HUES64 (cell line): Measurements from ENCODE around the gene GALNT14.

Experiments
- H3K27ac ChIP-seq: 2 replicates; pipeline ENCODE4 v1.7.0; 2013; ENCODE audit warnings: low read depth, low read length, inconsistent platforms
- H3K27me3 ChIP-seq: 2 replicates; pipeline ENCODE4 v1.6.1; 2013; ENCODE audit warnings: mild to moderate bottlenecking, low read length; ENCODE audit not compliant: insufficient read depth
- H3K36me3 ChIP-seq: 2 replicates; pipeline ENCODE4 v1.6.1; 2013; ENCODE audit warnings: mild to moderate bottlenecking, low read length; ENCODE audit not compliant: insufficient read depth
- H3K4me1 ChIP-seq: 2 replicates; pipeline ENCODE4 v1.6.1; 2013; ENCODE audit warnings: mild to moderate bottlenecking, low read length, moderate library complexity; ENCODE audit not compliant: insufficient read depth
- H3K4me3 ChIP-seq: 2 replicates; pipeline ENCODE4 v1.5.1; 2013; ENCODE audit warnings: mild to moderate bottlenecking, low read length, moderate library complexity
- H3K9ac ChIP-seq: 2 replicates; pipeline ENCODE4 v1.6.1; 2013; ENCODE audit warnings: mild to moderate bottlenecking, low read depth, low read length
- H3K9me3 ChIP-seq: 2 replicates; pipeline ENCODE4 v1.6.1; 2013; ENCODE audit warnings: low read depth, low read length; ENCODE audit not compliant: insufficient read depth
- WGBS: fragments of 150-250, 120-280 bp; methylation state at CpG from one replicate; pipeline ENCODE4 v1.1.7; 2013; ENCODE audit warnings: missing lambda C conversion rate; 5-methylcytosine and 5-hydroxymethylcytosine counted together

The GALNT14 gene

GRCh38 chr2:31069643-31070325 is 68.5 kb downstream of the GALNT14 start:
- H3K27me3 ChIP-seq = no peaks in the 10 kb centered on the region
- no peaks in the 10 kb centered on the region for H3K36me3 ChIP-seq
- no peaks in the 10 kb centered on the region for H3K4me1 ChIP-seq
- H3K27ac ChIP-seq = no peak overlapping the region
- no peaks in the 10 kb centered on the region for H3K9me3 ChIP-seq
- H3K9ac ChIP-seq = no peak overlapping the region
- no peak overlapping the region for H3K4me3 ChIP-seq
- WGBS = 91% methylated on average over 12 of the region's 12 CpGs

GRCh38 chr2:31067259-31067658 is 71.0 kb downstream of the GALNT14 start:
- no peaks in the 10 kb centered on the region for H3K36me3 ChIP-seq
- H3K9ac ChIP-seq = no peak overlapping the region
- no peak overlapping the region for H3K4me3 ChIP-seq
- no peak overlapping the region for H3K27ac ChIP-seq
- 86% methylated on average over 8 of the region's 8 CpGs for WGBS
- no peaks in the 10 kb centered on the region for H3K9me3 ChIP-seq
- no peaks in the 10 kb centered on the region for H3K4me1 ChIP-seq
- H3K27me3 ChIP-seq = no peaks in the 10 kb centered on the region

DNA sequence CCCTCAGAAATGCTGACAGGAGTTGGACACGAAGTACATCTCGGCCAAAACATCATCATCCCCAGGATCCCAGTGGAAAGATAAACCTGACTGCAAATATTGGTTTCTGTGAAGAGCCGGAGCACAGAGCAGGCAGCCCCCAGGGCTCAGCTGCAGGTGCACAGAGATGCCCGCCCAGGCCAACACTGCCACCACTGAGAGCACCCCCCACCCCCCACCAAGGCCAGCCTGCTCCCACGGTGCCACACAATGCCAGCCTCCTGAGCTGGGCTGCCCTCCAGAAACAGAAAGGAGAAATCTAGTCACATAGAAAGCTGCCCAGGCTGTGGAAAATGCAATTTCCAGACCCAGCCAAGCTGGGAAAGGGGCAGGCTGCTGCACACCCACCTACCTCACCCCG is 71.7 kb downstream of the GALNT14 start:
- H3K4me3 ChIP-seq = no peak overlapping the region
- H3K9ac ChIP-seq = no peak overlapping the region
- WGBS = 91% methylated on average over 6 of the region's 6 CpGs
- no peaks in the 10 kb centered on the region for H3K36me3 ChIP-seq
- no peaks in the 10 kb centered on the region for H3K4me1 ChIP-seq
- H3K27me3 ChIP-seq = no peaks in the 10 kb centered on the region
- no peaks in the 10 kb centered on the region for H3K9me3 ChIP-seq
- no peak overlapping the region for H3K27ac ChIP-seq

DNA sequence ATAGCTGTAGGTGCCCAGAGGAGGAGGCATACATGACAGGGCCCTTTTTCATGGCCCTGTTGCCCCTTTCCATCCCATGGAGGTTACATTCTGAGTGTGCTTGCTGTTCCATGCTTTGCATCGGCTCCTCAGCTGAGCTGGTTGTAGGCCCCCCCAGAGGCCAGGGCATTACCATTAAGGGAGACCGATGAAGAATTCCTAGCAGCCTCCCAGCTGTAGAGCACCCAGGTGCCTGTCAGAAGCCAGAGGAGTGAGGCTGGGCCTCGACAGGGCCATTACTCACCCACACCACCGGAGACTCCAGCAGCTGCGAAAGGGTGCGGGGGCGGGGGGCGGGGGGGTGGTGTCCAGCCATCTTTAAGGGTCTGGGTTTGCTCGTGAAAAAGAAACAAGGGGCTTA is 72.2 kb downstream of the GALNT14 start:
- no peak overlapping the region for H3K27ac ChIP-seq
- no peaks in the 10 kb centered on the region for H3K9me3 ChIP-seq
- H3K9ac ChIP-seq = no peak overlapping the region
- no peak overlapping the region for H3K4me3 ChIP-seq
- no peaks in the 10 kb centered on the region for H3K36me3 ChIP-seq
- no peaks in the 10 kb centered on the region for H3K27me3 ChIP-seq
- WGBS = 89% methylated on average over 9 of the region's 9 CpGs
- H3K4me1 ChIP-seq = no peaks in the 10 kb centered on the region

- no peak overlapping the region for H3K4me3 ChIP-seq
- no peaks in the 10 kb centered on the region for H3K36me3 ChIP-seq
- no peaks in the 10 kb centered on the region for H3K9me3 ChIP-seq
- no peaks in the 10 kb centered on the region for H3K4me1 ChIP-seq
- H3K27me3 ChIP-seq = no peaks in the 10 kb centered on the region
- H3K27ac ChIP-seq = no peak overlapping the region
- WGBS = 93% methylated on average over 5 of the region's 5 CpGs
- H3K9ac ChIP-seq = no peak overlapping the region
These were observed 72.9 kb downstream of the GALNT14 start for GRCh38 chr2:31065356-31065755.

GRCh38 chr2:31060397-31060796 is 77.8 kb downstream of the GALNT14 start:
- WGBS = 94% methylated on average over 6 of the region's 6 CpGs
- no peak overlapping the region for H3K9ac ChIP-seq
- no peaks in the 10 kb centered on the region for H3K36me3 ChIP-seq
- no peaks in the 10 kb centered on the region for H3K27me3 ChIP-seq
- H3K9me3 ChIP-seq = no peaks in the 10 kb centered on the region
- no peak overlapping the region for H3K4me3 ChIP-seq
- no peaks in the 10 kb centered on the region for H3K4me1 ChIP-seq
- no peak overlapping the region for H3K27ac ChIP-seq

- no peak overlapping the region for H3K9ac ChIP-seq
- H3K27ac ChIP-seq = no peak overlapping the region
- H3K9me3 ChIP-seq = no peaks in the 10 kb centered on the region
- no peaks in the 10 kb centered on the region for H3K4me1 ChIP-seq
- no peaks in the 10 kb centered on the region for H3K36me3 ChIP-seq
- WGBS = 93% methylated on average over 13 of the region's 13 CpGs
- no peaks in the 10 kb centered on the region for H3K27me3 ChIP-seq
- no peak overlapping the region for H3K4me3 ChIP-seq
These were observed 79.9 kb downstream of the GALNT14 start for GRCh38 chr2:31058096-31059035.

DNA sequence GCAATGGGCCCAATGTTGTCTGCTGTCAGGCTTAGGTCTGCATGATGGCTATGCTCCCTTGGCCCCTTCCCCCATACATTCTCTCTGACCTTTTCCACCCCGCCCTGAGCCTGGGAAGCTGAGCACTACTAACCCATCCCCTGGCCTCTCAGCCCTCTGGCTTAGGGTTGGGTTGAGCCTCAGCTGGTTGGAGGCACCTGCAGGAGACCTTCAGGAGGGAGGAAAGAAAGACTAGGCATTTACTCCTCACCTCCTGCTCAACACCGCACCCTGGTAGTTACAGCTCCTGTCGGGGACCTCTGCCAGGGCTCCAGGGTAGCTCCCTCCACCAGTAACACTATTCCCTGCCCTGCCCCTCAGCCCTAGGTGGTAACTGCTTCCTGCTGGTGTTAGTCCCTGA is 80.5 kb downstream of the GALNT14 start:
- 54% methylated on average over 3 of the region's 3 CpGs for WGBS
- Histone ChIP-seq H3K9ac (no peak overlapping the region), H3K4me1 (no peaks in the 10 kb centered on the region), H3K4me3 (no peak overlapping the region), H3K9me3 (no peaks in the 10 kb centered on the region), H3K27ac (no peak overlapping the region), H3K27me3 (no peaks in the 10 kb centered on the region), H3K36me3 (no peaks in the 10 kb centered on the region)

- no peaks in the 10 kb centered on the region for H3K36me3 ChIP-seq
- H3K27ac ChIP-seq = no peak overlapping the region
- H3K9me3 ChIP-seq = no peaks in the 10 kb centered on the region
- H3K9ac ChIP-seq = no peak overlapping the region
- H3K27me3 ChIP-seq = no peaks in the 10 kb centered on the region
- no peak overlapping the region for H3K4me3 ChIP-seq
- H3K4me1 ChIP-seq = no peaks in the 10 kb centered on the region
- 98% methylated on average over 5 of the region's 6 CpGs for WGBS
These were observed 82.3 kb downstream of the GALNT14 start for GRCh38 chr2:31055938-31056337.

DNA sequence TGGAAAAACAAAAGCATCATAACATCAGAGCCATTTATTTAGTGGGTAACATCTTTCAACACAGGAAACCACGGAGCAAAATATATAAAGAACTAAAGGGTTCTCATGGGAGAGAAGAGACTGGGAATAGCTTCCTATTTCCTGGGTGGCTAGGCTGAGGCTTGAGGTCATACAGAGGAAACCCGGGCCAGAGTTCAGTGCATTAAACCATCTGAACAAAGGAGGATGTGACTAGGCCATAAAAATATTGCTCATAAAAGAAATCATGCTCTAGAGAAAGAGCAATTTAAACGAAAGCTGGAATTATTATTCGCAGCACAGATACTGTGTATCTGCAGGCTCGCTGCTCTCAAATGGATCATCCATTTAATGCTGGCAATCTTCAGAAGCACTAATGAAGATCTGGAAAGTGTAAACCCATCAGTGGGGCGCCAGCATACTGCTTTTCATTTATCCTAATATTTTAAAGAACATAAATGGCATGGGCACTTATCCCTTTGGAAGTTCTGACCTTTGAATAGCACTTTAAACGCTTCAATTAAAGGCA is 83.3 kb downstream of the GALNT14 start:
- Histone ChIP-seq H3K27me3 (no peaks in the 10 kb centered on the region), H3K27ac (no peak overlapping the region), H3K4me3 (no peak overlapping the region), H3K9me3 (no peaks in the 10 kb centered on the region), H3K9ac (no peak overlapping the region), H3K36me3 (no peaks in the 10 kb centered on the region), H3K4me1 (no peaks in the 10 kb centered on the region)
- WGBS = 92% methylated on average over 7 of the region's 7 CpGs
